Endothelial cell of umbilical vein (primary cell): ENCODE data around the gene TNRC6A.

Experiments
- CTCF ChIP-seq, 2 donors: IDR thresholded peaks; 1 replicate in 1 of 2; 2 replicates in 1 of 2; pipeline ENCODE4 v1.5.1; 2011; ENCODE audit warnings: low read length in 2 of 2, mild to moderate bottlenecking in 2 of 2, moderate library complexity in 2 of 2, control low read depth in 1 of 2, inconsistent platforms in 1 of 2, low read depth in 1 of 2; ENCODE audit not compliant: insufficient read depth in 1 of 2; ENCODE audit errors: extremely low read depth in 1 of 2
- EZH2 ChIP-seq: IDR thresholded peaks from 2 replicates; pipeline ENCODE4 v1.6.1; 2012; ENCODE audit warnings: borderline replicate concordance, low read depth, mild to moderate bottlenecking, moderate library complexity, low read length, inconsistent platforms; ENCODE audit not compliant: severe bottlenecking
- JUN ChIP-seq: IDR thresholded peaks from 2 replicates; pipeline ENCODE4 v1.6.1; 2011; ENCODE audit warnings: borderline replicate concordance, low read depth; ENCODE audit not compliant: insufficient read length, insufficient read depth
- MAX ChIP-seq: IDR thresholded peaks from 2 replicates; pipeline ENCODE4 v1.6.1; 2011; ENCODE audit not compliant: insufficient read depth, insufficient read length
- MYC ChIP-seq: IDR thresholded peaks from one replicate; pipeline ENCODE4 v1.6.1; 2011; ENCODE audit warnings: mild to moderate bottlenecking, low read depth, low read length
- POLR2A ChIP-seq: IDR thresholded peaks from 2 replicates; pipeline ENCODE4 v1.6.1; 2012; ENCODE audit warnings: low read depth, mild to moderate bottlenecking, control low read depth, low read length
- POLR2AphosphoS5 ChIP-seq: IDR thresholded peaks from 2 replicates; pipeline ENCODE4 v1.6.1; 2012; ENCODE audit warnings: low read depth, mild to moderate bottlenecking, control low read depth, low read length, moderate library complexity; ENCODE audit not compliant: insufficient read depth

GRCh38 chr16:24723663-24724062, 5.8 kb upstream of the TNRC6A start:
- TF ChIP-seq CTCF (IDR thresholded peaks at IDR 0.05; ENCODE audit: extremely low read depth in 1 of 2, insufficient read depth in 1 of 2, low read depth in 1 of 2, low read length in 2 of 2) (no peak), POLR2AphosphoS5 (no peak), EZH2 (no peak), JUN (no peak), POLR2A (no peak), MAX (no peak), MYC (no peak)
